RCC 7860 (cell line): Measurements from ENCODE around the gene RNU4-1.
"Not testable (repeated sequence)": the region's sequence is repeated elsewhere in the genome, so short reads cannot be mapped to it uniquely, and the experiment has no call there.

Experiments used
- DNase-seq: peaks from one replicate; pipeline ENCODE4 v3.0.0-alpha.2; 2015; ENCODE audit warnings: low spot score
- FAIRE-seq: peaks from 2 replicates; lab custom pipeline; 2012; peaks lifted over from hg19 to GRCh38; lab: Jason Lieb, UNC

RNU4-1 gene

DNA sequence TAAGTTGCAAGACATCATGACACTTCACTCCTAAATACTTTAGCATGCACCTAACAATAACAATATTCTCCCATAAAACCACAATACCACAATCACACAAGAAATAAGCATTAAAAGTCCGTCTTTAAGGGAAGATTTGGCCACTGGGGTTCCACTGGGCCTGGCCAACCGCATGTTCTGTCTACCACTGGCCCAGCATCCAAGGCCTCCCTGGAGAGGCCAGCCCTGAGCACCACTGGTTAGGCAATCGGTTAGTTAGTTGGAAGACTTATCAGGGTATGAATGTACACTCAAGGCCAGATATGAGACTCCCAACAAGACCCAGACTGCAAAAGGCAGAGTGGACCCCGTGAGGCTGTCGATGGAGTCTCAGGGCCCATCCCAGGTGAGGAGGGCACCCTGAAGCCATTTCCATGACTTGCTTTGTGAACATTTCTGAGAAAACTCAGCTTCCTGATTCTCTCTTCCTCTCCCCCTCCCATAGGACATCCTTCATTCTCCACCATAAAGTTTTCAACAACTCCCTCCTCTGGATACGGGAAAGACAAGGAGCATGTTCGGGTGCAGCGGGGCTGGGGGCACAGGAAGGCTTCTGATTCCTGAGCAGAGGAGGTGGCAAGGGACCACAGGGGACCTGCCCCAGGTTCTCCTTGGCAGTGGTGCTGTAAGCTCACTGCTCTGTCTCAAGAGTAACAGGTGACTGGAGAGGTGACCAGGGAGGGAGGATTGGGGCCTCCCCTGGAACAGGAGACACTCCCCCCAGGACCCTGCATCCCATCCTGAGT is 33.4 kb downstream of the RNU4-1 start:
- DNase-seq: no peak
- no peak for FAIRE-seq

DNA sequence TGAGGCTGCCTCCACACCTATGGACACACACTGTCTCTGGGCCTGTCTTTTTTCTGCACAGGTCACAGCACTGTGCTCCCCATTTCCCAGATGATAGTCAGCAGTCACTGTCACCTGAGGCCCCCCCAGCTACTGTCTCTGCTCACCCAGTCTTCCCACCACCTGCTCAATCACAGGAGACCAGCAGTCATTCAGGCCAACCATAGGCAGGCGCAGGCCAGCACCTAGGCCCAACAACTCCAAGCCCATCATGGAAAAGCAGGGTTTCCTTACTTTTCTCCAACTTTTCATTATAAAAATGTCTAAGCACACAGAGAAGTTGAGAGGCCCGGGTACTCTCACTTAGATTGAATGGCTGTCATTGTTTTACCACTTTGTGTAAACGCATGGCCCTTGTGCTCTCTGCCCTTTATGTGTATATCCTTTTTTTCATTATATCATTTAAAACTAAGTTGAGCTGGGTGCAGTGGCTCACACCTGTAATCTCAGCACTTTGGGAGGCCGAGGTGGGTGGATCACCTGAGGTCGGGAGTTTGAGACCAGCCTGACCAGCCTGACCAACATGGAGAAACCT is 34.6 kb downstream of the RNU4-1 start:
- DNase-seq: no peak
- FAIRE-seq: no peak

DNA sequence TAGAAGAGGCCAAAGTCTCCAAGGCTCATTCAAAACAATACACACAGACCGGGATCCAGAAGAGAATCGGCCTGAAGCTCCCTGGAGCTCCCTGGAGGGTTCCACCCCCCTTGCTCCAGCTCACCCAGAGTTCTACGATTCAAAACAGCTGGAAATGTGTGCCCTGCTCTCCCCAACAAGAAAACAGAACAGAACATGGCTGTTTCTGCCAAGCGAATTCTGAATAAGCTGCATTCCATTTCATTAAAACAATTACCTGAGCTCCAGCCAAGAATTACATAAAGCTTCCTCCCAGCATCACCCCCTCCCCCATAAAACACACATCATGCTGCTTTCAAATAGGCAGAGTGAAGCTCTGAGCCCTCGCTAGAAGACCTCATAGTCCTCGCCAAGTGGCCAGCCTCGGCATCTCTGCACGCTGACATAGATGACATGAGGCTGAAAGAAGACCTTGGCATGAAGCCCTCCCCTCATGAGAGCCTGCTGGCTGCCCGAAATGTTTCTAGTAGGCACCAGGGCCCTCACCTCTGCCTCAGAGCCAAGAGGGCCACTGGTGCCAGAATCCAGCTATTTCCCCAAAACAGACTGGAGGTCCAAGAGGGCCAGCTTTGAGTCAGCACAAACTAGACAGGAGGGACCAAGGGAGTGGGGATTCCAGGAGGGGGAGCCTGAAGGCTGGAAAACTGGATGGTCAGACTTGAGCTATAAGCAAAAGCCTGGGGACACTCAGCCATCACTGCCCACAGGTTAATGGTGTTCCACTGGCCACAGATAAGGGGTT is 35.8 kb downstream of the RNU4-1 start:
- DNase-seq (no peak), FAIRE-seq (no peak)

DNA sequence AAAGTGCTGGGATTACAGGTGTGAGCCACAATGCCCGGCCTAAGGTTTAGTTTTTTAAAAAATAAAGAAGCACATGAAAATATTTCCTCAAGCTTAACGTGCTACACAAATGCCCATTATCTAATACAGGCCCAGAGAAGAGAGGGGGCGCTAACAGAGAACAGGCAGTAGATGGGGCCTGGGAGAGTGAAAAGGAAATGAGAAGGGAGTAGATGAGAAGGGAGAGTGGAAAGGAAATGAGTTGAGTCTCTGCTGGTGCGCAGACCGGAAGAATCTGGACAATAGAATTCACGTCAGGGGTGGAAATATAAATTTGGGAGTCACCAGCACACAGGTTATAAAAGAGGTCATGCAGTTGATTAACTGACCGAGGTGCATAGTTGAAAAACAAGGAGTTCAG is 38.2 kb downstream of the RNU4-1 start:
- DNase-seq (no peak), FAIRE-seq (no peak)

DNA sequence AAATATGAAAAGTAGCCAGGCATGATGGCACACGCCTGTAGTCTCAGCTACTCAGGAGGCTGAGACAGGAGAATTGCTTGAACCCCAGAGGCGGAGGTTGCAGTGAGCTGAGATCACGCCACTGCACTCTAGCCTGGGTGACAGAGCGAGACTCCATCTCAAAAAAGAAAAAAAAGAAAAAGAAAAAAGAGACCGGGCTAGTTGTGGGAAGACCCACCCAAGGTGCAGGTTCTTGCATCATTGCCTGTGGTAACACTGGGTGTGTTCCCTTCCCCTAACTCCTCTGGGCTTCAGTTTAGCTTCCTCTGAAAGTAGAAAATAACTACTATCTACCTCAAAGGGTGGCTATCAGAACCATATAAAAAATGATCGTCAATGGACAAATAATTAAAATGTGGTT is 39.7 kb downstream of the RNU4-1 start:
- FAIRE-seq, DNase-seq: not testable (repeated sequence)

DNA sequence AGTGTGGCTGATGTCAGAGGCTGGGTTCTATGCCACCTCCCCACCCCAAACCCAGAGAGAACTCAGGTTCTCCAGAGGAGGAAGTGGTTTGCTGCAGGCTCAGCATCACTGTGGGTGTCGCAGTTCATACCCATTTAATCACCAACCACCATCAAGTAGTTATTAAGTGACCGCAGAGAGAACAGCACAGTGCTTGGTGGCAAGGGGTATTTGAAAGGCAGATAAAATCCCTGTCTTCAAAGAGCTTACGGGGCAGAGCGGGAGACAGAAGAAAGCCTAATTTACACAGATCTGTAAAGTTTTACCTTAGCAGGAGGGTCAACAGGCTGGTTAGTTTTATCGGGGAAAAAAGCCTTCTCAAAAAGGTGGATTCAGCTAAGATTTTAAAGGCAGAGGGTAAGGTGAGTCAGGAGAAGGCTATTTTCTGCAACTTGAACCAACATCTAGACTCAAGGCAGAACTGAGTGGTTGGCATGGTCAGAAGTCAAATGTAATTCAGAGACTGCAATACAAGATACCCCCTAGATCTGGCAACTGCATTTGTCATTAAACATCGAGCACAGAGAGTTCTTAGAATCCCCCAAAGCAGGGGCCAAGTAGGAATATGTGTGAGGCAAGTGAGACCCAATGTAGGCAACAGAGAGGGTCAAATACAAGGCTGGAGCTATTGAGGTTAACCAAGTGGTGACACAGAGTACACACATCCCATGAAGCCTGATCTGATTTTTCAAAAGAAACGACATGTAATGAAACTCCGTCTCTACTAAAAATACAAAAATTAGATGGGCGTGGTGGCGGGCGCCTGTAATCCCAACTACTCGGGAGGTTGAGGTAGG is 40.7 kb downstream of the RNU4-1 start:
- peak; percentile 80 for FAIRE-seq
- peak; percentile 73 for DNase-seq

DNA sequence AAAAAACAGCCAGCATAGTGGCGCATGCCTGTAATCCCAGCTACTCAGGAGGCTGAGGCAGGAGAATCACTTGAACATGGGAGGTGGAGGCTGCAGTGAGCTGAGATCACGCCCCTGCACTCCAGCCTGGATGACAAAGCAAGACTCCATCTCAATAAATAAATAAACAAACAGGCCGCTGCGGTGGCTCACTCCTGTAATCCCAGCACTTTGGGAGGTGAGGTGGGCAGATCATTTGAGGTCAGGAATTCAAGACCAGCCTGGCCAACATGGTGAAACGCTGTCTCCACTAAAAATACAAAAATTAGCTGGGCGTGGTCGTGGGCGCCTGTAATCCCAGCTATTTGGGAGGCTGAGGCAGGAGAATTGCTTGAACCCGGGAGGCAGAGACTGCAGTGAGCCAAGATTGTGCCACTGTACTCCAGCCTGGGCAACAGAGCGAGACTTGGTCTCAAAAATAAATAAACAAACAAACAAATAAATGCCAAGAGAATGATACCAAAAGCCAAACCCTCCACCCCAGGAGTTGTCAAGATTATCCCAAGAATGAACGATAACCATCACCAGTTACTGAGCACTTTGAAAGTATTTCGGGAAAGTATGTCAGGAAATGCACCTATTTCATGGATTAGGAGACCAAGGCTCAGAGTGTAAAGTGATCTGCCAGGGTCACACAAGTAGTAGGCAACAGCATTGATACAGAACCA is 41.5 kb downstream of the RNU4-1 start:
- not testable (repeated sequence) for DNase-seq, FAIRE-seq

DNA sequence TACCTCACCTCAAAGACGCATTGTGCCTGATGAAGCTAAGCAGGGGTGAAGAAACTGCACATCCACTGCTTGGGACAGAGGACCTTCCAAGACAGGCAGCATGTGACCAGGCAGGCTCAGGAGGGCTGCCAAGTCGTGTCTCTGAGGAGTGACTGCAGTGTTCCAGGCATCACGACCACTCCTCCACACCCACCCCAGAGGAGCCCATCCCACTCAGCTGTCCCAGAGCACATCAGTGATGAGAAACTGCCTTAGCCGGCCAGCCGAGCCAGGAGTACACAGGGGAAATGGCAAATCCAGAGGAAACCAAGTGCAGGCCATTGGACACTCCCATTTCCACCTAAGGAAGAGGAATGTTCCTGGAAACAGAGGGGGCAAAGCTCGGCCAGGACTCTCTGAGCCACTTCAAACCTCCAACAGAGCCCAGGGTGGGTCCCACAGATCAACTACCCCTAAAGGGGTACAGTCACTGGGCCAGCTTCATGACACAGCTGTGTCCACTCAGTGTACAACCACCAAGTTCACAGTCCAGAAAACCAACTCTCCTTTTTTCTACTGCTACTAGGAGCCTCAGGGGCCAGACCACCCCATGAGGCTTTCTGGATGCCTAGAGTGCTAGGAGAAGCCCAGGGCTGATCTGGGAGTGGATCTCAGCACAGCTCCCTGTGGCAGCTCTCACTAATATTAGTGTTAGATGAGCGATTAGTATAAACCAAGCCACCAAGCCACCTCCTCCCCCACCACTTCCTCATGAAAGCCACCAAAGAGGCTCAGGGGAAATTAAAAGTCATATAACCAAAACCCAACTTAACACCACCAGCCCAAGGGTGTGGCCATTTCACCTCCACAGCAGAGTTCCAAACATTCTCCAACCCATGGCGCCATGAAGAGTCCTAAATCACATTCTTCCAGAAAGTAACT is 42.9 kb downstream of the RNU4-1 start:
- FAIRE-seq (no peak), DNase-seq (no peak)

DNA sequence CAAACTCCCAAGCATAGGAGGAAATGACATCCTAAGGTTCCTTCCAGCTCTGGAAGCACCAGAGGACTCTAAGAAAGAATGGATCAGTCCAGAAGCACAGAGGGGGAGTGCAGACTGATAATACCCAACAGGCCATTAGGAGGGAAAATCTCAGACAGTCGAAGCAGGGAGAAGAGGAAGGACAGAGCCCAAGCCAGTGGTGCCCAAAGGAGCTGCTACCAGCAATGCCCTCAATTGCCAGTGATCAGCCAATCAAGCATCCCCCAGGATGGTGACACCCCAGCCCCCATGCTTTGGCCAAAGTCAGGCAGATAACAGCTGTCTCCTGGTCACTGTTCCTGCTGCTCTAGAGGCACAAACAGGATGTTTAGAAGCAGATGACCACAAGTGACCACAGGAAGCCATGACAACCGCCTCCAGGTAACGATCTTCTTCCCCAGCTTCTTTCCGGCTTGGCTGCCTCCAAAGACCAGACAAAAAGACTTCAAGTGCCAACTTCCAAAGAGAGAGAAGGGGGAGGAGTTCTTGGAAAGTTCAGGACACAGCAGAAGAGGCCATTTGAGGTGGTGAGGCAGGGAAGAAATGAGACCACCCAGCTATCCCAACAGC is 43.7 kb downstream of the RNU4-1 start:
- no peak for FAIRE-seq
- DNase-seq: no peak

DNA sequence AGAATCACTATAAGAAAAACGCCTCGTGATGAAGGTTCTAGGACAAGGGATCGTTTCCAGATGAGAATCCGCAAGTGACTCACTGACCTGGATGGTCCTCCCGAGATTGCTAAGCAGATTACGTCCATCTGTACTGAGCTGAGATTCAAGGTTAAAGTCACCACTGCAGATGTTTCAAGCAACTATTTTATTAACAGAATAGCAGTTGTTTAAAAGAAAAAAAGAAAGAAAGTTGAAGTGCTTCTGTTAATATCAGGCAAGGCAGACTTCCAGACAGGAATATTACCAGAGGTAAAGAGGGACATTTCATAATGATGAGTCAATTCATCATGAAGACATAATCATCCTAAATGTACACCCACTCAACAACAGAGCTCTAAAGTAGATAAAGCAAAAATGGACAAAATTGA is 45.4 kb downstream of the RNU4-1 start:
- FAIRE-seq (peak; percentile 55), DNase-seq (peak; percentile 50)

DNA sequence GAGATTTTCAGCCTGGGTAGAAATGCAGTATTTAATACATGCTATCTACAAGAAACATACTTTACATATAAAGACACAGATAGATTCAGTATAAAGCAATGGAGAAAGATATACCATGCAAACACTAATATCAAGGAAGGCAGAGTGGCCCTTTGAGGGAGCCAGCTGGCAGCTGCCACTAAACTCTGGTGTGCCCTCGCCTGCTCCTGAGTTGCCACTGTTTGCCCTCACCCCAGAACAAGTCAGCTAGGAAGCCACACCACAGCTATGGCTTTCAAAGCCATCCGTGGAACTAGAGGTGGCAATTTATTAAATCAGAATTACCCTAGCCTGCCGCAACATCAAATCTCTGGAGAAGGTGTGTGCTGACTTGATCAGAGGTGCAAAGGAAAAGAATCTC is 45.9 kb downstream of the RNU4-1 start:
- FAIRE-seq: no peak
- no peak for DNase-seq

DNA sequence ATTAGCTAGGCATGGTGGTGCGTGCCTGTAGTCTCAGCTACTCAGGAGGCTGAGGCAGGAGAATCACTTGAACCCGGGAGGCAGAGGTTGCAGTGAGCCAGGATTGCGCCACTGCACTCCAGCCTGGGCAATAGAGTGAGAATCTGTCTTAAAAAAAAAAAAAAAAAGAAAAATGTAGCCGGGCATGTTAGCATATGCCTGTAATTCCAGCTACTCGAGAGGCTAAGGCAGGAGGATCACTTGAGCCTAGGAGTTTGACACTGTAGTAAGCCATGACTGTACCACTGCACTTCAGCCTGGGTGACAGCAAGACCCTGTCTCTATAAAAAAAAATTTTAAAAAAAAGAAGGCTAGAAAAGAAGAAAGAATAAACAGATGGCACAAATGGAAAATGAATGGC is 46.3 kb downstream of the RNU4-1 start:
- not testable (repeated sequence) for FAIRE-seq

More for the DNA sequence above, 46.3 kb downstream of the RNU4-1 start:
- not testable (repeated sequence) for DNase-seq
